B cell (primary cell): ENCODE measurements around the gene SCFD2. TPM values are rescaled to one million over a fixed set of nuclear protein-coding genes. Genes with fewer than 3 reads are reported as not detected.

Source experiments
- ATAC-seq: fragments of 200-7000 bp; cut with Tn5 transposase; one replicate; pipeline ENCODE4 v1.10.0; 2021; ENCODE audit warnings: low read depth, mild to moderate bottlenecking, moderate number of reproducible peaks, moderate library complexity
- CTCF ChIA-PET: fragments of 350-600 bp; sonication (Branson Sonifier 250); formaldehyde crosslinking; loops from one replicate; lab custom pipeline; 2021; ENCODE audit warnings: antibody characterized with exemption, inconsistent platforms; lab: Charles Lee
- POLR2A ChIA-PET: fragments of 350-600 bp; sonication (Branson Sonifier 250); formaldehyde crosslinking; loops from one replicate; lab custom pipeline; 2021; ENCODE audit warnings: antibody characterized with exemption; lab: Charles Lee
- DNase-seq: peaks from one replicate; pipeline ENCODE4 v3.0.0; 2013
- H2AFZ ChIP-seq: 2 replicates; pipeline ENCODE4 v1.6.1; 2012; ENCODE audit warnings: mild to moderate bottlenecking, low read depth, low read length; ENCODE audit not compliant: insufficient read depth, poor library complexity, severe bottlenecking
- H3K27ac ChIP-seq, 2 donors: 1 replicate in 1 of 2; 2 replicates in 1 of 2; pipeline ENCODE4 v1.5.1; 2012 to 2013; ENCODE audit warnings: low read length in 2 of 2, mild to moderate bottlenecking in 2 of 2, moderate library complexity in 1 of 2
- H3K27me3 ChIP-seq, 4 experiments: fragments of 200-600 bp in 1 of 4; sonication (generic) in 1 of 4; replicated peaks in 1 of 4; 1 replicate in 2 of 4; 2 replicates in 2 of 4; pipeline versions ENCODE4 v1.6.1 to v1.7.0; 2013 to 2016; ENCODE audit warnings: low read length in 3 of 4, mild to moderate bottlenecking in 2 of 4, mixed read lengths in 1 of 4, moderate library complexity in 1 of 4; ENCODE audit not compliant: insufficient read depth in 4 of 4, control insufficient read depth in 3 of 4; ENCODE audit errors: control extremely low read depth in 1 of 4
- H3K36me3 ChIP-seq, 2 experiments: replicated peaks in 1 of 2; 1 replicate in 1 of 2; 2 replicates in 1 of 2; pipeline versions ENCODE4 v1.6.1 to v1.7.1; 2013; ENCODE audit warnings: low read length in 1 of 2; ENCODE audit not compliant: insufficient read depth in 2 of 2, control insufficient read depth in 1 of 2; ENCODE audit errors: control extremely low read depth in 1 of 2, extremely low read depth in 1 of 2
- H3K4me1 ChIP-seq, 2 donors: fragments of 200-600 bp in 1 of 2; sonication (generic) in 1 of 2; 1 replicate in 1 of 2; 2 replicates in 1 of 2; pipeline versions ENCODE4 v1.5.1 to v1.6.1; 2013 to 2017; ENCODE audit warnings: low read length in 2 of 2; ENCODE audit not compliant: control insufficient read depth in 2 of 2, insufficient read depth in 2 of 2
- H3K4me2 ChIP-seq: replicated peaks from 2 replicates; pipeline ENCODE3; 2012; ENCODE audit warnings: mild to moderate bottlenecking, low read depth, low read length; ENCODE audit not compliant: poor library complexity, severe bottlenecking
- H3K4me3 ChIP-seq, 5 experiments: fragments of 200-600 bp in 1 of 5; sonication (generic) in 1 of 5; 1 replicate in 3 of 5; 2 replicates in 2 of 5; pipeline versions ENCODE4 v1.5.1 to v1.7.0; 2011 to 2016; ENCODE audit warnings: low read length in 4 of 5, mild to moderate bottlenecking in 4 of 5, low read depth in 2 of 5, control low read depth in 1 of 5, moderate library complexity in 1 of 5; ENCODE audit not compliant: insufficient read depth in 1 of 5; ENCODE audit errors: control extremely low read depth in 1 of 5, extremely low read depth in 1 of 5
- H3K79me2 ChIP-seq: fragments of 200-600 bp; sonication (generic); one replicate; pipeline ENCODE4 v1.6.0; 2016; ENCODE audit warnings: low read length; ENCODE audit not compliant: control insufficient read depth, insufficient read depth
- H3K9ac ChIP-seq: fragments of 200-600 bp; sonication (generic); 2 replicates; pipeline ENCODE4 v1.6.1; 2017; ENCODE audit warnings: mild to moderate bottlenecking, low read length, moderate library complexity
- H3K9me3 ChIP-seq, 3 donors: one replicate each; pipeline versions ENCODE4 v1.6.1 to v1.7.1; 2013; ENCODE audit warnings: low read length in 2 of 3; ENCODE audit not compliant: control insufficient read depth in 2 of 3, insufficient read depth in 1 of 3; ENCODE audit errors: control extremely low read depth in 1 of 3
- H4K20me1 ChIP-seq: 2 replicates; pipeline ENCODE4 v1.6.0; 2012; ENCODE audit warnings: mild to moderate bottlenecking, low read length; ENCODE audit not compliant: insufficient read depth, control insufficient read depth, poor library complexity, severe bottlenecking
- H3K27ac Mint-ChIP-seq: one replicate; pipeline ENCODE4 v1.8.0; 2021; ENCODE audit warnings: mixed read lengths
- H3K27me3 Mint-ChIP-seq: one replicate; pipeline ENCODE4 v1.8.0; 2021; ENCODE audit warnings: mixed read lengths
- H3K4me1 Mint-ChIP-seq: one replicate; pipeline ENCODE4 v1.8.0; 2021; ENCODE audit warnings: mixed read lengths
- H3K4me3 Mint-ChIP-seq: one replicate; pipeline ENCODE4 v1.8.0; 2021; ENCODE audit warnings: mixed read lengths
- H3K9me3 Mint-ChIP-seq: one replicate; pipeline ENCODE4 v1.8.0; 2022; ENCODE audit warnings: mixed read lengths; ENCODE audit not compliant: insufficient read depth
- CTCF ChIP-seq: fragments of 200-600 bp; IDR thresholded peaks from one replicate; pipeline ENCODE4 v1.8.0; 2022; ENCODE audit warnings: antibody characterized with exemption, mild to moderate bottlenecking
- EZH2 ChIP-seq: IDR thresholded peaks from 2 replicates; pipeline ENCODE4 v1.6.1; 2012; ENCODE audit warnings: borderline replicate concordance, low read depth, mild to moderate bottlenecking, moderate library complexity, low read length; ENCODE audit not compliant: insufficient read depth, poor library complexity, severe bottlenecking
- WGBS: methylation state at CpG from one replicate; pipeline ENCODE4 v1.1.5; 2013; ENCODE audit warnings: missing lambda C conversion rate; ENCODE audit not compliant: insufficient coverage; 5-methylcytosine and 5-hydroxymethylcytosine counted together
- intact Hi-C: fragments of 100-400 bp; cut with micrococcal nuclease; formaldehyde crosslinking; loops from one replicate; pipeline ENCODE4 v1.10.0; 2022
- polyA plus RNA-seq: library from polyadenylated mRNA; depleted of rRNA; stranded (reverse); fragments of >200 nt; gene quantifications from 2 replicates; pipeline ENCODE4 v1.2.3, GENCODE V29; 2012
- total RNA-seq, 2 donors: library from RNA; stranded (reverse); fragments of 120-200 nt in 1 of 2; gene quantifications; 1 replicate in 1 of 2; 2 replicates in 1 of 2; pipeline versions ENCODE4 v1.2.3 to v1.2.4, GENCODE V29; 2013 to 2022

Gene SCFD2
- total and polyA plus RNA-seq, 2 donors (not counting 1 experiment from before 2014, with no cell fraction given) = 12.8 to 20.4 TPM

DNA sequence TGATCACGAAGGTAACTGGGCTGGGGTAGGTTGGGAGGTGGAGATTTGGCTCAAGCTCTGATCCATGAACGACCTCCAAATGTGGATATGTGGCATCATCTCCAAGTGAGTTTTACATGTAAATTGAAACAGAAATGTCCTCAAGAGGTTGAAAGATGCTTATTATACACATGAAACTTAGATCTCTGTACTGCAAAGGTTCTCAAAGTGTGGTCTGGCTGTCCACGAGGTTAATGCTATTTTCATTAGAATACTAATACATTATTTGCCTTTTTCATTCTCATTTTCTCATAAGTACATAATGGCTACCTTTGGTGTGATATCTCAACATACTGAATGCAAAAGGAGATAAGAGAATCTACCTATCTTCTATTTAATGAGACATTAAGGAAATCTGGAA lies 305.6 kb downstream of the SCFD2 start:
- no peaks in the 10 kb centered on the region for H3K27me3 Mint-ChIP-seq
- intact Hi-C loops = no loop called here
- WGBS = no CpG with 5 or more reads among the region's 3 CpGs

GRCh38 chr4:53059871-53060270 lies 306.0 kb downstream of the SCFD2 start:
- no peak overlapping the region for H3K27ac Mint-ChIP-seq
- no peaks in the 10 kb centered on the region for H3K79me2 ChIP-seq
- H3K9ac ChIP-seq = no peak overlapping the region
- TF ChIP-seq CTCF (no peak), EZH2 (no peak)
- no peaks in the 10 kb centered on the region for H3K4me1 ChIP-seq
- no peaks in the 10 kb centered on the region for H3K36me3 ChIP-seq
- no peak overlapping the region for H3K4me2 ChIP-seq
- H3K27ac ChIP-seq = no peak overlapping the region
- no peaks in the 10 kb centered on the region for H3K27me3 ChIP-seq
- no peak overlapping the region for H3K4me3 ChIP-seq
- ATAC-seq (no peak), DNase-seq (no peak)
- peaks cover 0 to 1% (median 0%) of the 10 kb centered on the region in 3 donors for H3K9me3 ChIP-seq
- H4K20me1 ChIP-seq = no peaks in the 10 kb centered on the region
- WGBS = no CpG with 5 or more reads among the region's 1 CpG
- peaks cover 3% of the 10 kb centered on the region for H3K9me3 Mint-ChIP-seq
- no peaks in the 10 kb centered on the region for H3K27me3 Mint-ChIP-seq
- ChIA-PET POLR2A (no interaction called here), CTCF (no interaction called here)
- intact Hi-C loops = no loop called here
- no peak overlapping the region for H2AFZ ChIP-seq
- no peak overlapping the region for H3K4me3 Mint-ChIP-seq
- no peaks in the 10 kb centered on the region for H3K4me1 Mint-ChIP-seq

More for the DNA sequence above, 305.6 kb downstream of the SCFD2 start:
- no peak for DNase-seq
- ATAC-seq = no peak
- H3K27ac Mint-ChIP-seq = no peak overlapping the region
- H3K36me3 ChIP-seq = no peaks in the 10 kb centered on the region
- H3K9me3 ChIP-seq = peaks cover 0 to 1% (median 0%) of the 10 kb centered on the region in 3 donors
- H3K4me3 ChIP-seq = no peak overlapping the region
- ChIA-PET POLR2A (no interaction called here), CTCF (no interaction called here)
- H3K4me3 Mint-ChIP-seq = no peak overlapping the region
- peaks cover 3% of the 10 kb centered on the region for H3K9me3 Mint-ChIP-seq
- H3K4me1 Mint-ChIP-seq = no peaks in the 10 kb centered on the region
- H2AFZ ChIP-seq = no peak overlapping the region
- H3K9ac ChIP-seq = no peak overlapping the region
- no peak overlapping the region for H3K4me2 ChIP-seq
- H3K27me3 ChIP-seq = no peaks in the 10 kb centered on the region
- H4K20me1 ChIP-seq = no peaks in the 10 kb centered on the region
- H3K4me1 ChIP-seq = no peaks in the 10 kb centered on the region
- no peaks in the 10 kb centered on the region for H3K79me2 ChIP-seq
- no peak overlapping the region for H3K27ac ChIP-seq
- TF ChIP-seq CTCF = no peak
- no peak for TF ChIP-seq EZH2
